IPS DF 19.7 (cell line): ENCODE measurements around the gene GALNT9.

Experiments
- DNase-seq: peaks from one replicate; pipeline ENCODE4 v3.0.0-alpha.2; 2013; ENCODE audit warnings: low read depth, low spot score

GALNT9 gene

DNA sequence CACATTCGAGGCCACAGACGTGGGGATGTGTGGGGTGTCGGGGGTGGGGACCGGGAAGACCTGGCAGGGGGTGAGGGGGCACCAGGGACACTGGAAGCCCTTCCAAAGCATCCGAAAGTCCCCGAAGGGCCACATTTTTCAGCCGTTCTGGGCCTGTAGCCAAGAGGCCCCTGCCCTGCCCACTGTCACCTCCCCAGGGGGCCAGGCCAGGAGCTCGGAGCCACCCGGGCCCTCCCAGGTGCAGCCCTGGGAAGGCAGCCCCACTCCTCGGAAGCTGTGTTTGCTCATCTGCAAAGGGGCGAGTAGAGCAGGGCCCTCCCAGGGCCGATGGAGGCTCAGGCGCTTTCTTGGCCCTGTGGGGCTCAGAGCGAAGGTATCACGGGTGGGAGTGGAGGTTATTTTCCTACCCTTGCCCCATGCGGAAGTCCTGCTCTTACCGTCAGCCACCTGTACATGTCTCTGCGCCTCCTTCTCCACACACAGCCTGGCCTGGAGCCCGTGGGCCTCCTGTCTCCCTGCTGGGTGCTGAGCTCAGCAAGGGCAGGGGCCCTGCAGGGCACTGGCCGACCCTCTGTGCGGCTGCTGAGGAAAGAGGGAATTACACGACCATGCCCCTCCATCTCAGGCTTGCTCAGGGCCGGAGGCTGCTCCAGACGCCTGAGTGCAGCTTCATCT is 158.0 kb downstream of the GALNT9 start:
- DNase-seq: no peak

DNA sequence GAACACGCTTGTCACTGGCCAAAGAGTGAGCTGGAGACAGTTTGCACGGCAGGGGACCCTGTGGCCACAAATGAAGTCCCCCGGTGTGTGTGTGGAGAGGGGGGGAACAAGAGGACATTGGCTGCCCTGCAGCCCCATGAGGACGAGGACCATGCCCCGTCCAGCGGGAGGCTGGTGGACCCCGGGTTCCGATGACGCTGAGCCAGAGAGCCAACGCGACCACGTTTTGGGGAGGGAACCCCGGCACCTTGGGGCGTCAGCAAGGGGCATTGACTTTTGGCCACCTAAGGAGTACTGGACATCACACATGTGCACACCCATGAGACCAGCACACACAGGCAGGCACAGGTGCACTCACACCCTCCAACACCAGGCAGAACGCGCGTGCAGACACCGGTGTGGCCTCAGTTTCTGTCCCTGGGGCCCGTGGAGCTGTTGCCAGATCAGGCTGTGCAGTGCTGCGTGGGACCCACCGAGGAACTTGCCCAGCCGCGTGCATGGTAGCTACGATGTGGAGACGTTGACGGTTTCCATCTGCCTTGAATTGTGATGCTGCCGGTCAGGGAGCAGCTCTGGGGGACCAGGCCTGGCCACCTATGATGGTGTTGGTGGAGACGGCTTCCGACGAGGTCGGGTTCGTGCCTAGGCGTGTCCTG is 158.6 kb downstream of the GALNT9 start:
- DNase-seq: no peak

DNA sequence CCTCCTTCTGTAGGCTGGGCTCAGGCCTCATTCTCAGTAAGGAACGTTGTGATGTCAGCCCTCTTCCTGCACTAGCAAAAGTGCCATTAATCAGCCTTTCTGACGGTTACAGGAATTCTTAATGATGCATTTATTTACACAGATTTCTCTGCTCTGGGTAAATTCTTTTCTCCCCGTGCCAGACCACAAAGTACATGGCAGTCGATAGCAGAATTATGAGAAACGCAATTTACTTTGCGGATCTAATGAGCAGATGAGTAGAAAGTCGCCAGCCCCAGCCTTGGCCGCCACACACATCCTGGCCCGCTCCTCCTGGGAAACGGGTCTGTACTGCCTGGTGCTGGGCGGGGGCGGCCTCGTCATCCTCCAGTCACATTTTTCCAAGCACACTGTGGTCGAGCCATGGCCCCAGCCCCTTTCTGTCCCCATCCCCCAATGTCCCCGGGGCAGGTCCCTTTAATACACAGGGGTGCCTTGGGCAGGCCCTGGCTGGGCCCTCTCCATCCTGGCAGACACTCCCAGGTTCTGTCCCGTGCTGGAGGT is 159.2 kb downstream of the GALNT9 start:
- DNase-seq: no peak

DNA sequence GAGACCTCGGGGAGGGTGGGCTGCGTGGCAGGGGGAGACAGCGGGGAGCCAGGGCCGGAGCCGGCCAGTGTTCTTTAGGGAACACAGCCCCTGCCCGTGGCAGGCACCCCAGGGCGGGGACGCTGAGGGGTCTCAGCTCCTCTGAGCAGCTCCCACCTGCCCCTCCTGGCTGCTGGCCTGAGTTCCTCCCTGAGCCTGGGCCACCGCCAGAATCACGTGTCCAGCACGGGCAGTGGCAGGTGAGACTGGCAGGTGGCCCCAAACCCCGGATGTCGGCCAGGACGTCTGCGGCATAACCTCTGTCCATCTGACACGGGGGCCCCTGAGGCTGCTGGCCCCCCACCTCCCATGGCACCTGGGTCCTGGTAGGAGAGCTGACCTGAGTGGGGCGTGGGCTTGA is 160.0 kb downstream of the GALNT9 start:
- DNase-seq: no peak

DNA sequence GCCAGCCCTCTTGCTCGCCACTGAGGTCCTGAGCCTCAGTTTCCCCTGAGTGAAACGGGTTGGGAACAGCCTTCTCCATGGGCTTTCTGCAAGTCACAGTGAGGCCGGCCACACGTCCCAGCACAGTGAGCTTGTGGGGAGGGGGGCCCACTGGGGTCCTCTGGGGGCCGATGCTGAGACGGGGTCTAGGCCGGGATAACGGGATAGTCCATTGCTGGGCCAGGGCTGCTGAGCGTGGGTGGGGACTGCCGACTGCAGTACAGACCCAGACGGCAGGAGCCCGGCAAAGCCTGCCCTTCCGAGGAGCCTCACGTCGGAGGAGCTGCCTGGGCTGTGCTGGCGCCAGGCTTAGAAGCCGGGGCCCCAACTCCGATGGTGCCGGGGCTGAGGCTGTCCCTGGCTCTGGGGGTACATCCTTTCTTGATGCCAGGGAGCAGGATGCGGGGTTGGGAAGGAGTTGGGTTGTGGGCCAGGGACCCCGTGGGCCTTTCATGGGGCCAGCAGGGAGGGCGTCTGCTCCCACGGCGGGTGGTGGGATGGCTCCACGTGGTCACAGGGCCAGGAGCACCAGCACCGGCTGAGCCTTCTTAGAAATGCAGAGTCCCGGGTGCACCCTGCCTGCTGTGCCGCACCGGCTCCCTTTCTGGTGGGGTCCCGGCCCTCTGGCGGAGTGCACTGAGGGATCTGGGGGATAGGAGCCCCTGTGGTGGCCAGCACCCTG is 160.9 kb downstream of the GALNT9 start:
- DNase-seq: no peak

DNA sequence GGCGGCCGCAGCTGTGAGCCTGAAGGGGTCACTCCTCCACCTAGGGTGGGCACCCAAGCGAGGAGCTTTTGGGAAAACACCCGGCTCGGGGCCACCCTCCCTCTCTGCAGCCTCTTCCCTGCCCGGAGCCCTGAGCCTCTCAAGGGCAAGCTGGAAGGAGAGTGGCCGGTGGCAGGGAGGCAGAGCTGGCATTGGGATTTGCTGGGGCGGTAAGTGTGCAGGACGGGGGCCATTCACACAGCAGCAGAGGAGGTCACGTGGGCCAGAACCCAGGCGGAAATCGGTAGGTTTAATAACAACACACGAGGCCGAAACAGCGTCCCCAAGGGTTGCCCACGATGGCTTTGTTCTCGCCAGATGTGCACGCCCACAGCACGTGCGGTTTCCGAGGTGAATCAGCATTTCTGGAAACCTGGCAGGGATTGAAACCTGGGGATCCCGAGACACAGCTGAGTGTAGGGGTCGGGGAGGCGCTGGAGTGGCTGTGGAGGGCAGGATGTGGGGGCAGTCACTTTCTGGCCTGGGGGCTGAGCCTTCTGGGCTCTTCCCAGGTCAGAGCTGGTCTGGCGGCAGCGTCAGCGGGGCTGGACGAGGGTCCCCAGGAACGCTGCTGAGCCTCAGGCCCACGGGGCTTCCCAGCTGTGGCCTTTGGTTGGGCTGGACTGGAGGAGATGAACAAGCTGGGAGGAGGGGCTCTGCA is 161.6 kb downstream of the GALNT9 start:
- no peak for DNase-seq

DNA sequence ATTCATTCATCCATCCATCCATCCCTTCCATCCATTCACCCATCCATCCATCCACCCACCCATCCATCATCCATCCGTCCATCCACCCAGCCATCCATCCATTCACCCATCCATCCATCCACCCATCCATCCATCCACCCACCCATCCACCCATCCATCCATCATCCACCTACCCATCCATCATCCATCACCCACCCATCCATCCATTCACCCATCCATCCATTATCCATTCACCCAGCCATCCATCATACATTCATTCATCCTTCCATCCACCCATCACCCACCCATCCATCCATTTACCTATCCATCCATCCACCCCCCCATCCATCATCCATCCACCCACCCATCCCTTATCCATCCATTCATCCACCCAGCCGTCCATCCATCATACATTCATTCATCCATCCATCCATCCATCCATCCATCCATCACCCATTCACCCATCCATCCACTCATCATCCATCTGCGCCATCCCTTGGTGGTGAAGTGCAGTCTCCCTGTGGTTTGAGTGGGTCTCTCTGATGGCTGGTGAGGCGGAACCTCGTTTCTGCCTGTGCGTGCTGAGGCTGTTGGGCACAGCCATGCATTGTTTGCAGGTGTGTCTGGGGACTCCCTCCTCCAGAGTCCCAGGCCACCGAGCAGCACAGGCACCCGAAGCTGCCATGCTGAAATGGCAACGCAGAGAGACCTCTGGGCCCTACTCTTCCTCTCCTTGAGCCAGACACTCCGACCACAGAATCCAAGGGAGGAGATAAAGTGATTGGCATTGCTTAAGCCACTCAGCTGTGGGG is 162.4 kb downstream of the GALNT9 start:
- no peak for DNase-seq

DNA sequence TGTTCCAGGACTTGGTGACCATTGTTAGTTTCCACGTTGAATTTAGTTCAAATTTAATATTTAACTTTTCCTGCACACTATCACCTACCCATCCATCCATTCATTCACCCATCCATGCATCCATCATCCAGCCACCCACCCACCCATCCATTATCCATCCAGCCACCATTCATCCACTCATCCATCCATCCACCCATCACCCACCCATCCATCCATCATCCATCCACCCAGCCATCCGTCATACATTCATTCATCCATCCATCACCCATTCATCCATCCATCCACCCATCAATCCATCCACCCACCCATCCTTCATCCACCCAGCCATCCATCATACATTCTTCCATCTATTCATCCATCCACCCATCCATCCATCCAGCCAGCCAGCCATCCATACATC is 163.3 kb downstream of the GALNT9 start:
- no peak for DNase-seq

DNA sequence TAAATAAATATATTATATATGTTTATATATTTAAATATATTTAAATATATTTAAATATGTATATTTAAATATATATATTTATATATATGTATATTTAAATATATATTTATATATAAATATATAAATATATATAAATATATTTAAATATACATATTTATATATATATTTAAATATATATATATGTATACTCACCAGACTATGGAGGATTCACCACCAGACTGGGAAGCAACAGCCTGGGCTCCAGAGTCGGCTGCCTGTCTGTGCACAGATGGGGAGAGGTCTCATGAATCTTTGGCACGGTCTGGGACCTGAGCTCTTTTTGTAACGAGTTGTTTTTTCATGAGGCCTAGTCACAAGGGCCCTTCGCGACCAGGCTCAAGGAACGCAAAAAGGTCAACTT is 163.8 kb downstream of the GALNT9 start:
- no peak for DNase-seq

DNA sequence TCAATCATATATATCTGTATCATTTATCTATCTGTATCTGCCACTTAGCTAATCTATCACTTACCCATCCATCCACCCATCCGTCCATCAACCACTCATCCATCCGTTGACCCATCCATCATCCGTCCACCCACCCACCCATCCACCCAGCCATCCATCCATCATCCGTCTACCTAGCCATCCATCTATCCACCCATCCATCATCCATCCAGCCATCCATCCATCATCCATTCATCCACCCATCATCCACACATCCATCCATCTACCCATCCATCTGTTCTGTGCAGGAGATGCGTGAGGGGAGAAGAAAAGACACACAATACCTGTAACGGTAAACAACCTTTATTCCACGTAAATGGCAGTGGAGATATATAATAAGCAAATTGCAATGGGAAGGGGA is 165.0 kb downstream of the GALNT9 start:
- no peak for DNase-seq

DNA sequence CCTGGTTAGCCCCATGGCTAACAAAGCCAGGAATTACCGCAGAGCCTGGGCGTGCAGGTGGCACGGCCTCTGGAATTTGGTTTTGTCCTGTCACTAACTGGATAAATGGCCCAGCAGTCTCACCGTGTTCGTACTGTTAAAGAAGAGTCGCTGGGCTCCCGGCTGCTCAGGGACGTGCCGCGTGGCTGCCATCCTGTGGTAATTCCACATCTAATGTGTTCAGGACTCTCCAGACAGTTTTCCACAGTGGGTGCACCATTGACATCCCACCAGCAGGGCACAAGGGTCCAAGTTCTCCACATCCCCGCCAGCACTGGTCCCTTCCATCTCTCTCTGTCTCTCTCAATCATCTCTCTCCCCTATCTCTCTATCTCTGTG is 165.5 kb downstream of the GALNT9 start:
- DNase-seq: no peak

DNA sequence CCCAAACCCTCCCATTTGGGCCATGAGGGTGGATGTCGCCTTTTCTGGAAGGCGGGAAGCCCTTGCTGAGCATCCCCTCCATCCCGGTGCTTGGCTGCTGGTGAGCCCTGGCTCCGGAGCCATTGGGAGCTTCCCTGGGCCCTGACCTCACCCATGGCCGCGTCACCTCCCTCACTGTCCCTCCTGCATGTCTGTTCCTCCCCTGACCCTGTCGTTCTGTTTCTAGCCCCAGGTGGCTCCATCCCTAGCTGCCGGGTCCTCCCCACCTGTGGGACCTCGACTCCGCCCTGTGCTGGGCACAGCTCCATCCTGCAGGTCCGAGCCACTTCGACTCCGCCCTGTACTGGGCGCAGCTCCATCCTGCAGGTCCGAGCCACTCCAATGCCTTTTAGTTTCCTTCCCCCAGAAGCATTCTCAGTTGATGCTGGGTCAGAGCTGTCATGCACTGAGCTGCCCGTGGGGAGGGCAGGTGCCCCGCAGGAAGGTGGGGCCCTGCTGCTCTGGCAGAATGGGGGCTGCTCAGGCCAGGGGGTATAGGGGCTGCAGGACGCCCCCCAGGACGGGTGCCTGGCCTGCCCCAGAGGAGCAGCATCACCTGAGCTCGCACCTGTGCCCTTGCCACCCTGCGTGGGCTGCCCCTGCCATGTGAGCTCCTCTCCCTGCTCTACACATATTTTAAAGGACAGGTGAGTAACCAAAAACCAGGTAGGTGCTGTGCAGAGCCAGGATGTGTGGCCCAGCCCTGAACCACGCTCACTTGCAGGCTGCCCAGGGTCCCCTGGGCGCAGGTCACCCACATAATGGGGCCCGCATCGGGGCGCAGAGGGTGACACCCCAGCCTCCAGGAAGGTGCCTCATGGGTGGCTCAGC is 166.1 kb downstream of the GALNT9 start:
- no peak for DNase-seq

DNA sequence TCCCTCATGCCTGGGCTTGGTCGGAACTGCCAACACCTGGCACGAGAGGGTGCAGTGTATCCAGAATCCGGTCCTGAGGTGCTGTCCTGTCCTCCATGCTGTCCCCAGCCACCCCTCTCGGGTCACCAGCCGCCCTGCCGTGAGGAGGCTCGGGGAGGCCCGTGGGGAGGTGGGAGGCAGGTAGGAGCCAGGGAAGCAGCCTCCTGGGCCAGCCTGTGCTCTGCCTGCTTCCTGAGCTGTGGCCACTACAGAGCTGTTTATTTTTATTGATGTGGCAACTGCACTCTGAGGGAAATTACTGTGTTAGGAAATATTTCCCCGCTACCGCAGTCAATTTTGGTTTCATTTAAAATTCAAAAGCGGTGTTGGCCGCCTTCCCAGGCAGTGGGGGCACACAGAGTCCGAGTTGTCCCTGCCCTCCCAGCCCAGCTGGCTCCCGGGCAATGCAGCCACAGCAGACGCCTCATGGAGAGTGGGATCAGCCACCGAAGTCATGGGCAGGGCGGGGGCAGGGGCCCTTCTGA is 166.8 kb downstream of the GALNT9 start:
- DNase-seq: no peak

DNA sequence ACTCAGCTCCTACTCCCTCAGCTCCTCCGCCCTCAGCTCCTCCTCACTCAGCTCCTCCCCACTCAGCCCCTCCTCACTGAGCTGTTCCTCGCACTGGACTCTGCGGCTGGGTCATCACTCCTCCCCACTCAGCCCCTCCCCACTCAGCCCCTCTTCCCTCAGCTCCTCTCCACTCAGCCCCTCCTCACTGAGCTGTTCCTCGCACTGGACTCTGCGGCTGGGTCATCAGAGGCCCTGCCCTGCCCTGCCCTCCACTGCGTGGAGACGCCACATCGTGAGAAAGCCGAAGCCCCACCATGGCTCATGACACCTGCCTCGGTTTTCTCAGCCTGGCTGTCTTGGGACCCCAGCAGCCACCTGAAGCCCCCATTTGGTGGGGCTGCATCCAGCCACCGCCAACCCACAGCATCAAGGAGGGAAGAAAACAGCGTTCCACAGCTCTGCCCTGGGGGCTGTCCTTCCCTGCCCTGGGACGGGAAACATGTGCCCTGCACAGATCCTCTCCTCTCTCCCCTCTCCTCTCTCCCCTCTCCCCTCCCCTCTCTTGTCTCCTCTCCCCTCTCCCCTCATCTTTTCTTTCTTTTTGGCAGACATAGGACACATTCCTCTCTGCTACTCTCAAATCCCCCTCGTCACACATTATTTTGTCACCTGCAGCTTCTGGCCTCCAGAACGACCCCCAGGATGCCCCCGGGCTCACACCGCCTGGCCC is 167.4 kb downstream of the GALNT9 start:
- no peak for DNase-seq

DNA sequence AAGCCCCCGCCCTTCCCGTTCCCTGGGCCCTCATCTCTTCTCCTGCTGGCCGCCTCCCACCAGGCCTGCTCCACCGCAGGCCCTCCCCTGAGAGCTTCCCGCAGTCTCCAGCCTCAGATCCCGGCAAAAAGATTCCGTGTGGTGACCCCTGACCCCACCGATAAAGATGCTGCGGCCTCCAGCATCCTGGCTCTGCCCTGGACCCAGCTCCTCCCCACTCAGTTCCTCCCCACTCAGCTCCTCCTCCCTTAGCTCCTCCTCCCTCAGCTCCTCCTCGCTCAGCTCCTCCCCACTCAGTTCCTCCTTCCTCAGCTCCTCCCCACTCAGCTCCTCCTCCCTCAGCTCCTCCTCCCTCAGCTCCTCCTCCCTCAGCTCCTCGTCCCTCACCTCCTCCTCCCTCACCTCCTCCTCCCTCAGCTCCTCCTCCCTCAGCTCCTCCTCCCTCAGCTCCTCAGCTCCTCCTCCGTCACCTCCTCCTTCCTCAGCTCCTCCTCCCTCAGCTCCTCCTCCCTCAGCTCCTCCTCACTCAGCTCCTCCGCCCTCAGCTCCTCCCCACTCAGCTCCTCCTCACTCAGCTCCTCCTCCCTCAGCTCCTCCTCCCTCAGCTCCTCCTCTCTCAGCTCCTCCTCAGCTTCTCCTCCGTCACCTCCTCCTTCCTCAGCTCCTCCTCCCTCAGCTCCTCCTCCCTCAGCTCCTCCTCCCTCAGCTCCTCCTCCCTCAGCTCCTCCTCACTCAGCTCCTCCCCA is 168.2 kb downstream of the GALNT9 start:
- no peak for DNase-seq

DNA sequence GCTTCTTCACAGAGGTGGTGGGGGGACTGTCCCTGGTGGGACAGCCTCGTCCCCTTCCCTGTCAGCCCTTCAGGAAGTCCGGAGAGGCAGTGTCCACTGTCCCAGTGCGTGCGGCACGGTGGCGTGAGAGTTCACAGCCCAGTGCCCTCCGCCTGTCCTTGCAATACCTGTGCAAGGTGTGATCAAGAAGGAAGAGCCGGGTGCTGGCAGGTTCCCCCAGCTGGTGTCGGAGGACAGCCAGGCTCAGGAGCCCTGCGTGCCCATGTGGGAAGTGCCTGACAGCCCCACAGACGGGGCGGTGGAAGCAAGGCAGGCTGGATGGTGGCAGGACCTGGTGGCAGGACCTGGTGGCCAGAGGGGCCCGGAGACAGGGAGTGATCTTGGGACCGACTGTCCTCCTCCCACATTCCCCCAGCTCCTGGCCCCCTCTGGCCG is 168.8 kb downstream of the GALNT9 start:
- no peak for DNase-seq

DNA sequence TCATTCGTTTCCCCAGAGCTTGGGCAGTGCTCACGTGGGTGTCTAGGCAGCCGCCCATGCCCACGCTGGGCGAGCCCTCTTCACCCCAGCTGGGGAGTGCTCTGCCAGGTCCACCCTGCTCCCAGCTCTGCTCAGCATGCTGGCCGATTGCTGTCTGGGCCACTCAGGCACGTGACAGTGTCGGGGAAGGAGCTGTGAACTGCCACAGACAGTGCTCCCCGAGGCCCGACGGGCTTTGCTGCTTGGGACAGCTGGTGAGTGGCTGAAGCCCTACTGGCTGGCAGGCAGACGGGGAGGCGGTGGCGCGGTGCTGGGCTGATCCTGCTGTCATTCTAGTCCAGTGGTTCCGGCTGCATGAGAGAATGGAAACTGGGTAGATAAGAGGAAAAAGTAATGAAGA is 169.4 kb downstream of the GALNT9 start:
- no peak for DNase-seq

DNA sequence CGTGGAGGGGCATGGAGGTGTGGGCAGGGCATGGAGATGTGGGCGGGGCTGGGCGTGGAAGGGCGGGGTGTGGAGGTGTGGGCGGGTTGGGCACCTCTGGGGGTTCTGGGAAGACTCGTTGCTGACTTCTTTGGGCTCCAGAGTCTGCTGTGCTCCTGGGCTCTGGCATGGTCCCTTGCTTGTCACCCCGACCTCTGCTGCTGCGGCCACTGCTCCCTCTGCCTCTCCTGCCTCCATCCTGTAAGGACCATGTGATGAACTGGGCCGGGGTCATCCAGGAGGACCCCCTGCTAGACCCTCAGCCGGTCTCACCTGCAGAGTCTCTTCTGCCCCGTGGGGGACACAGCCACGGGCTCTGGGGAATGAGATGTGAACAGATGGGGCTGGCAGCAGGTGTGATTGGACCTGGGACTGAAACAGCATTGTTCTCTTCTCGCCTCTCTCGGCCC is 169.8 kb downstream of the GALNT9 start:
- no peak for DNase-seq
